Measurements from ENCODE around the gene RBSN.

DNA sequence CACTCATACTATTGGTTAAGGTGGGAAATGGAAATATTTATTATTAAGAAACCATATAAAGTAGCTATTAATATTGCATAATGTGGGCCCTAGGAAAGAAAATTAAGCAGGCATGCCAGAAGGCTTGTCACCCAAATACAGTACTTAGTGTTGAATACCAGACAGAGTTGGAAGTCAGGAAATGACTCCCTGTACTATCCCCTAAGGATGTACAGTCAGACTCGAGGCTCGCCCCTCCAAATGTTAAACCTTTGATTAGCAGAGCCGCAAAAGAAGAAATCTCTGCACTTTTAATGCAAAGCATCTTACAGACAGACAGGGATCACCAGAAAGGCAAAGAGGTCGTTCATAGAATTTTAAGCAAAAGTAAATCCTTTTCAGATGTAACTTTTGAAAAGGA is 11.3 kb upstream of the RBSN start:
- TF ChIP-seq, protein P1, sequence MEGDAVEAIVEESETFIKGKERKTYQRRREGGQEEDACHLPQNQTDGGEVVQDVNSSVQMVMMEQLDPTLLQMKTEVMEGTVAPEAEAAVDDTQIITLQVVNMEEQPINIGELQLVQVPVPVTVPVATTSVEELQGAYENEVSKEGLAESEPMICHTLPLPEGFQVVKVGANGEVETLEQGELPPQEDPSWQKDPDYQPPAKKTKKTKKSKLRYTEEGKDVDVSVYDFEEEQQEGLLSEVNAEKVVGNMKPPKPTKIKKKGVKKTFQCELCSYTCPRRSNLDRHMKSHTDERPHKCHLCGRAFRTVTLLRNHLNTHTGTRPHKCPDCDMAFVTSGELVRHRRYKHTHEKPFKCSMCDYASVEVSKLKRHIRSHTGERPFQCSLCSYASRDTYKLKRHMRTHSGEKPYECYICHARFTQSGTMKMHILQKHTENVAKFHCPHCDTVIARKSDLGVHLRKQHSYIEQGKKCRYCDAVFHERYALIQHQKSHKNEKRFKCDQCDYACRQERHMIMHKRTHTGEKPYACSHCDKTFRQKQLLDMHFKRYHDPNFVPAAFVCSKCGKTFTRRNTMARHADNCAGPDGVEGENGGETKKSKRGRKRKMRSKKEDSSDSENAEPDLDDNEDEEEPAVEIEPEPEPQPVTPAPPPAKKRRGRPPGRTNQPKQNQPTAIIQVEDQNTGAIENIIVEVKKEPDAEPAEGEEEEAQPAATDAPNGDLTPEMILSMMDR (IDR thresholded peaks at IDR 0.05) = no peak
- TF ChIP-seq POLR2A (IDR thresholded peaks at IDR 0.05) = no peak
